GM12875 (cell line): ENCODE measurements around the gene AP3B1.
"Not testable (repeated sequence)": the region's sequence is repeated elsewhere in the genome, so short reads cannot be mapped to it uniquely, and the experiment has no call there.

Source experiments
- H3K4me3 ChIP-seq: one replicate; pipeline ENCODE4 v1.5.1; 2011; ENCODE audit warnings: low read depth, low read length, control low read depth
- TF ChIP-seq, protein P1 (sequence below): IDR thresholded peaks from 2 replicates; pipeline ENCODE4 v1.5.1; 2011; ENCODE audit warnings: low read depth, mild to moderate bottlenecking, control low read depth, inconsistent platforms, low read length, moderate library complexity, borderline replicate concordance; ENCODE audit not compliant: insufficient read depth

Gene AP3B1

DNA sequence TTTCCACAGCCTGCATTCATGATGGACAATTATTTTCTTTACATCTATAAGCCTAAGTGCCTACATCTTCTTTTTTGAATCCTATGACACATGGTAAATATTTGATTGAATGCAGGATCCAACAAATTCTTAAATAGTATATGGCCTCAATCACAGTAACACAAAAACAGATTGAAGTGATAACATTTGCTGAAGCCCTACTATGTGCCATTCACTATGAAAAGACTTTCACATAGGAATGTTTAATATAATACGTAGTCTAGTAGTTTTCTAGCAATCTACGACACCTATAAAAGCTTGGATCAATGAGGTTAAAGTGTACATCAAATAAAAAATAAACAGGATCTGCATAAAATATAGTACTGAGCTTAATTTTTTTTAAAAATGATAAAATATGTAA lies 231.0 kb downstream of the AP3B1 start:
- H3K4me3 ChIP-seq, result no peak overlapping the region
- TF ChIP-seq, protein P1, sequence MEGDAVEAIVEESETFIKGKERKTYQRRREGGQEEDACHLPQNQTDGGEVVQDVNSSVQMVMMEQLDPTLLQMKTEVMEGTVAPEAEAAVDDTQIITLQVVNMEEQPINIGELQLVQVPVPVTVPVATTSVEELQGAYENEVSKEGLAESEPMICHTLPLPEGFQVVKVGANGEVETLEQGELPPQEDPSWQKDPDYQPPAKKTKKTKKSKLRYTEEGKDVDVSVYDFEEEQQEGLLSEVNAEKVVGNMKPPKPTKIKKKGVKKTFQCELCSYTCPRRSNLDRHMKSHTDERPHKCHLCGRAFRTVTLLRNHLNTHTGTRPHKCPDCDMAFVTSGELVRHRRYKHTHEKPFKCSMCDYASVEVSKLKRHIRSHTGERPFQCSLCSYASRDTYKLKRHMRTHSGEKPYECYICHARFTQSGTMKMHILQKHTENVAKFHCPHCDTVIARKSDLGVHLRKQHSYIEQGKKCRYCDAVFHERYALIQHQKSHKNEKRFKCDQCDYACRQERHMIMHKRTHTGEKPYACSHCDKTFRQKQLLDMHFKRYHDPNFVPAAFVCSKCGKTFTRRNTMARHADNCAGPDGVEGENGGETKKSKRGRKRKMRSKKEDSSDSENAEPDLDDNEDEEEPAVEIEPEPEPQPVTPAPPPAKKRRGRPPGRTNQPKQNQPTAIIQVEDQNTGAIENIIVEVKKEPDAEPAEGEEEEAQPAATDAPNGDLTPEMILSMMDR, result no peak

DNA sequence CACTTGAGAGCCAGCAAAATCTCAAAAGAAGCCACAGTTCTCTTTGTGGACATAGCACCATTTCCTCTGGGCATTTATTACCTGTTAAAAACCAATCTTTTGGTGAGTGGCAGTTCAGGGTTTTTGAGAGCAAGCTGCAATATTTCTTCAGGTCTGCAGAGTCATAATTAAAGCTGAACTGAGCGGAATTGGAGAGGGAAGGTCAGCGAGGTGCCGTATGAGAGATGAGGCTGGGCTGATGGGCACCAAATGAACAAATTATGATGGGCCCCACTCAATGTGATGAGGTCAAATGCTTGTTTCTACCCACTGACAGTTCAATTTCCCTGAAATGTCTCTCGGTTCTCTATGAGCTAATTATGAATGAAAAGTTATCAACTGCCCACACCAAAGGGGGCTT lies 231.9 kb downstream of the AP3B1 start:
- TF ChIP-seq, protein P1, result no peak
- H3K4me3 ChIP-seq, result no peak overlapping the region

DNA sequence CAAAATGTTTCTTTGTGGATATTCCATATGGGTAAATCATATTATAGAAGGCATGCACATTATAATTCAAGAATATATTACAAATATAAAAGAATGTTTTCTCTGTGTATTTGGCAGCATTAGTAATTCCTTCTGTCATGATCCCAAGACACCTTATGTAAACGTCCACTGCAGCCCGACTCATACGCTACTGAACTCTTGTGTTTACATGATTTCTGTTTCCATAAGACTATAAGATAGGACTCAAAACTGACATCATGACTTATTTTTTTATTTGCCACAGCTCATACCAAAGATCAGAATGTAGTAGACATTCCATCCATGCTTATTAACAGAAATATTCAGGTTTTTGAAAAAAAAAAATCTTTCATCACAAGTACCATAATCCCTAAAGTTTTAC lies 234.1 kb downstream of the AP3B1 start:
- H3K4me3 ChIP-seq, result no peak overlapping the region
- TF ChIP-seq, protein P1, result no peak

DNA sequence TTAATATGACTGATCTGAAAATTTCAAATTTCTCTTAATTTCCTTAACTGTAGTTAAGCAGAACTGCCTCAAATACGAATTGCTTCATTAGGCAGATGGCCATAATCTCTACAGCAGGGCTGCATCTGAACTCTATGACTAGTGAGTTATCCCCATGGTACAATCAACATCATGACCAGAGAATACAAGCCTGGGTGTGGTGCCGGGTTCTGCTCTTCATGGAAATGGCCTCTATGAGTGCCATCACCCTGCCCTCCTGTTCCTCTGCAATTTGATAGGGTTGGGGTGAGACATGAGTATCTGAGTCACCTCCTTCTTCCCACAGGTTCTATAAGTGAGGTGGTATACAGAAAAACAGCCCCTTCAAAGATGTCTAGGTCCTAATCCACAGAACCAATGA lies 235.9 kb downstream of the AP3B1 start:
- no peak overlapping the region for H3K4me3 ChIP-seq
- TF ChIP-seq, protein P1, result no peak

DNA sequence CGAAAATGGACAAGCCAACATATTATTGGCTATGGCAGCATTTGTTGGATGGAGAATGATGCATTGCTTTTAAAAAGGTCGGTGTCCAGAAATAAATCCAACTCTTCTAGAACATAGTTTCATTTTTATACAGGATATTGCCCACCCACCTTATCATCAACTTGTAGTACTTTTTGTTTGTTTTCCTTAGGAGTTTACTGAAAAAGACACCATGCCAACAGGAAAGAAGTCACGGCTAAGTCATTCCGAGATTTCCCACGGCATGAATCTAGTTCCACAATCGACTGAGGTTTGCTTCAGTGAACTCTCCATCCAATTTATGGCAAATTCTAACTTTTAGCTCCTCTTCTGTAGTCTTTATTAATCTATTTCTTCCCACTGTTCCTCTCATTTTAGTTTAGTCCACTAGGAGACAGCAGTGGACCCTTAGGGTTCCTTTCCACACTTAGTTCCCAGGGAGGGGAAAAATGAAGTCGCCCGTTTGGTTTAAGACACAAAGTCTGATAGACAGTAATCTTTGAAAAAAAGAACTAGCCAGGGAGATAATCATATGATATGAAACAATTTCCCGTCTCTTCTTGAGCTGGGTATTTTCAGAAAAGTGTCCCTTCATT lies 237.5 kb downstream of the AP3B1 start:
- TF ChIP-seq, protein P1, result no peak
- H3K4me3 ChIP-seq, result no peak overlapping the region

DNA sequence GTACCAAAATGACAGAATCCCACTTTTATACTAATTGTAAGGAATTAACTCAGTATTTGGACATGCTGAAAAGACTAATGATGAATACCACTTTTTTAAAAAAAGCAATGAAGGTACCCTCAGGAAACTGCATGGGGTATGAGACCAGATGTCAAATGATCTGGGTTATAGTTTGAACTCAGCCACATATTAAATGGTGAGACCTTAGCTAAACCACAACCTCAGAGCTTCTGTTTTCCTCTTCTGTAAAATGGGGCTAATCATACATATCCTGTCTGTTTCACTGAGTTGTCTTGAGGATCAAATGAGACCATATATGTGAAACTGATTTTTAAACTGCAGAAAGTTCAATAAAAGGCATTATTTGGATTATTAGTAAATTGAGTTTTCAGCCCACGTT lies 238.4 kb downstream of the AP3B1 start:
- TF ChIP-seq, protein P1, result no peak
- H3K4me3 ChIP-seq, result no peak overlapping the region

DNA sequence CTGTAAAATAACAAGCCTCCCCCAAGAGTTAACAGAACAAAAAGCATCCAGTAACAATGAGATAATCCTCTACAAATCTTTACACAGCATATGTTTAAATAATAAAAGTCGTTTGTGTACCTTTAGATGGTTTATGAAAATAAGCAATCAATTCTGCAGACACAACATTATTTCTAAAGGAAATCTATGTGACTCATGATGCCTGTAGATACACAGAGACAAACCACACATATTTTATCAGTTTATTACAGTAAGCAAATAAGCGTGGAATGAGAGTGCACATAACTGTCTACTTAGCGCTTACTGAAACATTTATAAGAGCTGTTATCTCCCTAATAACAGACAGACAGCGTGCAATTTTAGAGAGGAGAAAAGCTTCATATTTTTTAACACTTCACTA lies 243.6 kb downstream of the AP3B1 start:
- TF ChIP-seq, protein P1, result no peak
- no peak overlapping the region for H3K4me3 ChIP-seq

DNA sequence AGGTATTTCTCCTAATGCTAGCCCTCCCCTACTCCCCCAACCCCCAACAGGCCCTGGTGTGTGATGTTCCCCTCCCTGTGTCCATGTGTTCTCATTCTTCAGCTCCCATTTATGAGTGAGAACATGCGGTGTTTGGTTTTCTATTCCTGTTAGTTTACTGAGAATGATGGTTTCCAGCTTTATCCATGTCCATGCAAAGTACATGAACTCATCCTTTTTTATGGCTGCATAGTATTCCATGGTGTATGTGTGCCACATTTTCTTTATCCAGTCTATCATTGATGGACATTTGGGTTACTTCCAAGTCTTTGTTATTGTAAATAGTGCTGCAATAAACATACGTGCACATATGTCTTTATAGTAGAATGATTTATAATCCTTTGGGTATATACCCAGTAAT lies 247.7 kb downstream of the AP3B1 start:
- not testable (repeated sequence) for H3K4me3 ChIP-seq
